Duodenal mucosa (tissue), 2 donors: ENCODE measurements around the gene PDHA1.
A peak's percentile ranks its signal among the peaks of the same experiment; 100 is the strongest.

ENCODE experiments used
- H3K27ac ChIP-seq: one replicate; pipeline ENCODE4 v1.7.0; 2013; ENCODE audit warnings: low read depth, low read length
- H3K27me3 ChIP-seq, 2 donors: one replicate each; pipeline ENCODE4 v1.7.0; 2013; ENCODE audit warnings: low read length in 2 of 2, control low read depth in 1 of 2; ENCODE audit not compliant: insufficient read depth in 2 of 2, control insufficient read depth in 1 of 2
- H3K36me3 ChIP-seq, 2 donors: one replicate each; pipeline ENCODE4 v1.7.0; 2013; ENCODE audit warnings: low read length in 2 of 2, control low read depth in 1 of 2; ENCODE audit not compliant: insufficient read depth in 2 of 2, control insufficient read depth in 1 of 2
- H3K4me1 ChIP-seq, 2 donors: one replicate each; pipeline ENCODE4 v1.7.0; 2013; ENCODE audit warnings: low read length in 2 of 2, control low read depth in 1 of 2; ENCODE audit not compliant: insufficient read depth in 2 of 2, control insufficient read depth in 1 of 2
- H3K4me3 ChIP-seq, 2 donors: one replicate each; pipeline ENCODE4 v1.7.0; 2013; ENCODE audit warnings: low read length in 2 of 2, low read depth in 1 of 2
- H3K9ac ChIP-seq, 2 donors: one replicate each; pipeline ENCODE4 v1.7.0; 2013; ENCODE audit warnings: low read length in 2 of 2, low read depth in 1 of 2
- H3K9me3 ChIP-seq, 2 donors: one replicate each; pipeline ENCODE4 v1.7.0; 2013; ENCODE audit warnings: low read length in 2 of 2, control low read depth in 1 of 2; ENCODE audit not compliant: control insufficient read depth in 1 of 2

PDHA1 gene

GRCh38 chrX:19372547-19373331 is 29.0 kb downstream of the PDHA1 start:
- Histone ChIP-seq H3K9ac (no peak overlapping the region), H3K4me3 (peak overlapping the region; percentile 52 to 60), H3K27ac (no peak overlapping the region), H3K9me3 (no peaks in the 10 kb centered on the region), H3K27me3 (no peaks in the 10 kb centered on the region), H3K36me3 (no peaks in the 10 kb centered on the region), H3K4me1 (peaks cover 0 to 4% of the 10 kb centered on the region in 2 donors)

GRCh38 chrX:19373351-19373891 is 29.7 kb downstream of the PDHA1 start:
- Histone ChIP-seq H3K9me3 (no peaks in the 10 kb centered on the region), H3K4me1 (peaks cover 0 to 4% of the 10 kb centered on the region in 2 donors), H3K4me3 (no peak overlapping the region), H3K27me3 (no peaks in the 10 kb centered on the region), H3K27ac (no peak overlapping the region), H3K36me3 (no peaks in the 10 kb centered on the region), H3K9ac (no peak overlapping the region)

- Histone ChIP-seq H3K9ac (no peak overlapping the region), H3K4me1 (peaks cover 0 to 4% of the 10 kb centered on the region in 2 donors), H3K27me3 (no peaks in the 10 kb centered on the region), H3K4me3 (no peak overlapping the region), H3K9me3 (no peaks in the 10 kb centered on the region), H3K27ac (no peak overlapping the region), H3K36me3 (no peaks in the 10 kb centered on the region)
These were observed 31.8 kb downstream of the PDHA1 start for GRCh38 chrX:19375546-19375945.

GRCh38 chrX:19377799-19378198 is 34.1 kb downstream of the PDHA1 start:
- no peaks in the 10 kb centered on the region for H3K9me3 ChIP-seq

GRCh38 chrX:19381326-19381725 is 37.6 kb downstream of the PDHA1 start:
- Histone ChIP-seq H3K9me3 (no peaks in the 10 kb centered on the region), H3K27ac (no peak overlapping the region), H3K4me1 (no peaks in the 10 kb centered on the region), H3K36me3 (no peaks in the 10 kb centered on the region), H3K9ac (no peak overlapping the region), H3K4me3 (no peak overlapping the region), H3K27me3 (no peaks in the 10 kb centered on the region)

More at GRCh38 chrX:19377799-19378198, 34.1 kb downstream of the PDHA1 start:
- no peak overlapping the region for H3K9ac ChIP-seq
- H3K27ac ChIP-seq: no peak overlapping the region
- H3K4me1 ChIP-seq: peaks cover 0 to under 1% of the 10 kb centered on the region in 2 donors
- no peaks in the 10 kb centered on the region for H3K36me3 ChIP-seq
- H3K4me3 ChIP-seq: no peak overlapping the region
- no peaks in the 10 kb centered on the region for H3K27me3 ChIP-seq

GRCh38 chrX:19382555-19383145 is 38.9 kb downstream of the PDHA1 start:
- Histone ChIP-seq H3K9me3 (no peaks in the 10 kb centered on the region), H3K9ac (no peak overlapping the region), H3K36me3 (no peaks in the 10 kb centered on the region), H3K27me3 (no peaks in the 10 kb centered on the region), H3K4me1 (no peaks in the 10 kb centered on the region), H3K27ac (no peak overlapping the region), H3K4me3 (no peak overlapping the region)

GRCh38 chrX:19386679-19387078 is 43.0 kb downstream of the PDHA1 start:
- Histone ChIP-seq H3K9ac (no peak overlapping the region), H3K4me3 (no peak overlapping the region), H3K36me3 (no peaks in the 10 kb centered on the region), H3K9me3 (no peaks in the 10 kb centered on the region), H3K27ac (no peak overlapping the region), H3K27me3 (no peaks in the 10 kb centered on the region), H3K4me1 (no peaks in the 10 kb centered on the region)

- no peaks in the 10 kb centered on the region for H3K9me3 ChIP-seq
- no peaks in the 10 kb centered on the region for H3K27me3 ChIP-seq
These were observed 44.4 kb downstream of the PDHA1 start for GRCh38 chrX:19388064-19388679.

GRCh38 chrX:19388741-19389140 is 45.0 kb downstream of the PDHA1 start:
- H3K9me3 ChIP-seq: no peaks in the 10 kb centered on the region
- H3K27me3 ChIP-seq: no peaks in the 10 kb centered on the region
- no peaks in the 10 kb centered on the region for H3K4me1 ChIP-seq
- no peak overlapping the region for H3K27ac ChIP-seq
- H3K36me3 ChIP-seq: no peaks in the 10 kb centered on the region
- no peak overlapping the region for H3K9ac ChIP-seq
- no peak overlapping the region for H3K4me3 ChIP-seq

More at GRCh38 chrX:19388064-19388679, 44.4 kb downstream of the PDHA1 start:
- Histone ChIP-seq H3K4me1 (no peaks in the 10 kb centered on the region), H3K27ac (no peak overlapping the region), H3K36me3 (no peaks in the 10 kb centered on the region), H3K4me3 (no peak overlapping the region), H3K9ac (no peak overlapping the region)

- no peak overlapping the region for H3K27ac ChIP-seq
- H3K27me3 ChIP-seq: no peaks in the 10 kb centered on the region
- H3K9me3 ChIP-seq: no peaks in the 10 kb centered on the region
- H3K36me3 ChIP-seq: no peaks in the 10 kb centered on the region
- no peak overlapping the region for H3K9ac ChIP-seq
- no peak overlapping the region for H3K4me3 ChIP-seq
- H3K4me1 ChIP-seq: no peaks in the 10 kb centered on the region
These were observed 45.6 kb downstream of the PDHA1 start for GRCh38 chrX:19389227-19389845.
